NCI-H1436 treated with DMSO at 0.1 percent for 48 hours (cell line): ENCODE data around the gene OPCML.

Experiments used
- DNase-seq: peaks from one replicate; lab custom pipeline; 2025; lab: John Stamatoyannopoulos, UW

The OPCML gene

DNA sequence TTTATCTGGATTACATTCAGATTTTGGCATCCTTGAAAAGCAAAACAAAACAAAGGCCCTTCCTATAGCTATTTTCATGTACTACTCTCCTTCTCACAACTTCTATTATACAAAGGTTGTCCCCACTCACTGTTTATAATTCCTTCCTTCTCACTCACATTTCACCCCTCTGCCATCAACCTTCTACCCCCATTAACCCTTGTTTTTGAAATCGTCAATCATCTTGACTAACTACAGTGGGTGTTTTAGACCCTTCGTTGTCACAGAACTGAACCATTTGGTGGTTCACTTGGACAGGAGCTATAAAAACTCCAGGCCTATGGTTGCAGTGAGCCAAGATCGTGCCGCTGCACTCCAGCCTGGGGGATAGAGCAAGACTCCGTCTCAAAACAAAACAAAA is 639.4 kb downstream of the OPCML start:
- DNase-seq: no peak

DNA sequence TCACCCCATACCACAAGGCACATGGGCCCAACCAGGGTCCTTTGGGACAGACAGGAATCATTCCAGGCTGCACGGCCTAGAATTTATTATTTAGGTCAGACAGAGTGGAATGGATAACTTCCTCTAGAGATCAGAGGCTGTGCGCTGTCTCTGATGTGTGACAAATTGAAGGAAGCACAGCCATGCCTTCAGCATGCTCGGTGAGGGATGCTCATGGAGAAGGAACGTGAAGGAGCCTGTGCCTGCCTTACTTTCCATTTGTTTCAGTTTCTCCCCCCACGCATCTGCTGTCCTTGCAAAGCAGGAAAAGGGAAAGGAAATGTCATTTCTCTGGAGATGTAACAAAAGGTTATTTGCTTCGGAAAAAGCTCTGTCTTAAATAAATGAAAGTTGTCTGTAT is 644.1 kb downstream of the OPCML start:
- DNase-seq: no peak

DNA sequence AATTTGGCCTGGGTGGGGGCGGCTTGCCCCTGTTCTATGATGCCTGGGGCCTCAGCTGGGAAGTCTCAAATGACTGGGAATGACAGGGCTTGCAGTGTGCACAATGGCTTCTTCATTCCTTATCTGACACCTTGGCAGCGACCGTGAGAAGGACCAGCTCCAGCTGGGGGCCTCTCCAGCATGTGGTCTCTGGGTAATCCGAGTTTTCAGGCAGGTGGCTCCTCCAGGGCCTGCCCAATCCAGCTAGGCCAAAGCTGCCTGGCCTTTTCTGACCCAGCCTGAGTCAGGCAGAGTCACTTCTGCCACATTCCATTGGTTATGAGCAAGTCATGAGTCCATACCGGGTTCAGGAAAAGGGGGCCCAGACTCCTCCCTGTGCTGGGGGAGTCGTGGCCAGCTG is 646.0 kb downstream of the OPCML start:
- no peak for DNase-seq

DNA sequence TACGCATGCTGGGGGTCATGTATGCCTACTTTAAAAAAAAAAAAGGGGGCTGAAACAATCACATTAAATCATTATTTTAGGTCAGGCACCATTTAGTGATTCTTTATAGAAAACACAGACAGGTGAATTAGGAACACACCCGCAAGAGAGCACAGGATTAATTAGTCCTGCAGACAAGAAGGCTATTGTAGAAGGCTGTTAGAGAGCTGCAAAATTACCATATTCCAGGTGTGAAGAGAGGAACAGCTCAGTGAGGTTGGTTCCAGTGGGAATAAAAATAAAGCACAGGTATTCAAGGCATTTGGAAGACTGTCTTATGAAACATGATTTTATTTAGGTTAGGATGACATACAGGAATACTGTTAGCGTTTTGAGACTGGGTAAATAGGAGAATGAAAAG is 649.1 kb downstream of the OPCML start:
- no peak for DNase-seq

DNA sequence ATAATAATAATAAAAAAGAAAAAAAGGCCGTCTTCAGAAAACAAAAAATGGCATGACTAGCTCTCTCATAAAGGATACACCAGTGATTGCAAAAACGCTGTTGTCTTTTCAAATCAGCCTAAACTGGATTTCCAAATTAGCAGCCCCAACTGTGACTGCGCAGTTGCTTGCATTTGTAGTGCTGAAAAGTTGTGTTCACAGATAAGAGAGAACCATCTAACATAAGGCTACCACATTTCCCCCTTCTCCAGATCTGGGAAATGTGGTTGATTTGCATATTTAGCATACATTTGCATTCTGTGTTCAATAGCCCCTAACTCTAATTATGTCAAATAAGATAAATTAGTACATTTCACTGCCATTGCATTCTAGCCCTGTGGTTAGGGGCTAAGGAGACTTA is 650.7 kb downstream of the OPCML start:
- no peak for DNase-seq

DNA sequence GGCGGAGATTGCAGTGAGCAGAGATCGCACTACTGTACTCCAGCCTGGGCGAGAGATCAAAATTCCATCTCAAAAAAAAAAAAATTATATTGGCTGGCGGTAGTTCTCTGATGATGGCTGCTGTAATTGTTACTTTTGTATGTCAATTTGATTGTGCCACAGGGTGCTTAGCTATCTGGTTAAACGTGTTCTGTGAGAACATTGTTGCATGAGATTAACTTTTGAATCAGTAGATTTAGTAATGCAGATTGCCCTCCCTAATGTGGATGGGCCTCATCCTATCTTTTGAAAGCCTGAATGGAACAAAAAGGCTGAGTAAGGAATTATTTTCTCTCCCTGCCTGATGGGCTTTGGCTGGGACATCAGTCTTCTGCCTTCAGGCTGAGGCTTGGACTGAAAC is 654.2 kb downstream of the OPCML start:
- DNase-seq: no peak

DNA sequence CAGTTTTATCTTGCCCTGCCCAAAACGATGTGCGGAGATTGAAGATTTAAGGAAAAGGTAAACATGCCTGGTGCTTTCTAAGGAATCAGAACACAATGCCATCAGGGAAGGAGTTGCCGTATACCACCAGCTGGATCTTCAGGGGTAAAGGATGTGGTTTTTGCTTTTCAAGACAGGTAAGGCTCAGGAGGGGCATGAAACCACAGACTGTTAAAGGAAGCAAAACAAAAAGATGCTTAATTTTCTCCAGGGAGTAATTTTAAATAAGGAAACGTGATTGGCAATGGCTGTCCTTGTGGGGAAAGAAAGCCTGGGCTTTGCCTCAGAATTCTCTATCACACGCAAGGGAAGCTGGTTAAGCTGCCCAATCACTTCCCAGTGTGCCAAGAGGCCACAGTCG is 655.6 kb downstream of the OPCML start:
- no peak for DNase-seq

DNA sequence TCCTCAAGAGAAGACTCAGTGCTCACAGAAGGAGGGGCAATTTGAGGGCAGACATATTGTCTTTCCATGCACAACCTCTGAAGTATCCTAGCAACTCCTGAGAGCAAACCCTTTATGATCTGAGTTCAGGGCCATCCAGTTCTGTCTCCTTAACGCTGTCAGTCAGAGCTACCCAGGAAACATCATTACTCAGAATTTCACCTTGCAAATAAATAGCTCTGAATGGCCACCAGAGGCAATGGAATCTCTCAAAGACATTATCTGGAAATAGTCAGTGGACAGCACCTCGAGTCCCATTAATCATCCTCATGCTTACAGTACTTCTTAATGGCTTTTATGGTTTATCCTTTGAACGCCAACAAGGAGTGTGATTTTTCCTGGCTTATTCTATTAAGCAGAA is 656.1 kb downstream of the OPCML start:
- no peak for DNase-seq

DNA sequence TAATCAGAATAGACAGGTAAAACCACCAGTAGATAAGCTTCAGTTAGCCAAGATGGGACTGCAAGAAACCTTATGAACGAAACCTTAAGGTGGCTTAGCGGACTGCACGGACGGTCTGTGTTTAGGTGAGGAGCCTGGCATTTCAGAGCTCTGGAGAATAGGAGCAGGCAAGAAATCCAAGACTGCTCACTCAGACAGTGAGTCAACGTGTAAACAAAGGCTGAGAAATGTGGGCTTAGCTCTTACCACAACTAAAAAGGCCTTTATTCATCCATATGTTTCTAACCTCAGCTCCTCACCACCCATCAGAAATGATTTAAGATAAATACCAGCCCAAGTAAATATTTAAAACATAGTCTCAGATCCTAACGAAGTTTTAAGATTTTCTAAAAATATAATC is 657.7 kb downstream of the OPCML start:
- no peak for DNase-seq

DNA sequence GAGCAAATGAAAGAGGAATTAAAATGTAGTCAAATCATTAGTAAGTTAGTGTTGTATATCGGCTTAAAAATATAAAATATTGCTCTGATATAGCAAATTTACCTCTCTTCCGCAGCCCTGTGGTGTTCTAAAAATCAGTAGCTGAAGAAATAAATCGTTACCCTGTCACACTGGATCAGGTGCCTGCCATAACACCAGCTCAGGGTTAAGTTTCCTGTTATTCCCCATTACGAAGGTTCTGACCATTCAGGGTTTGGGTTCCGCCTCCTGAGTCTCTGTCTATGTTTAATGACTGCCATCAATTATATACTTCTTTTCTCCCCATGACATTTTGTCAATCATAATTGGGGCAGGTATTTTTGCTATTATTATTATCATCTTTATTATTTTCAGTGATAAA is 658.5 kb downstream of the OPCML start:
- DNase-seq: no peak

DNA sequence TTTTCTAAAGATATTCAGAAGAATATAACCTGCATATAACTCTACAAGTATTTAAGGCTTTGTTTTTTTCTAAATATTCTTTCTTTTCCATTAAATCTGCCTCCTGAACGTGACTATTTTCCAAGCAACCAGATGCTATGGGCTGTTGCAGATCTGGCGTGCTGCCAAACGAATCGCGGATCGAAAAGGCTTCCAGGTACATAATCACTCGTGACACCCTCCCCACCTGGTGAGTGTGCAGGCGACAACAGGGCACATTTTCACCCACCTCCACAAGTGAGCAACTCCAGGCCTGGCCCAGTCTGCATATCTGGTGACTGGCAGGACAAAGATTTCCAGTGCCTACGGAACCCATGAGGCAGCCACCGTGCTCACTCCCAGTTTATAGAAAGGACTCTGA is 660.1 kb downstream of the OPCML start:
- DNase-seq: no peak

DNA sequence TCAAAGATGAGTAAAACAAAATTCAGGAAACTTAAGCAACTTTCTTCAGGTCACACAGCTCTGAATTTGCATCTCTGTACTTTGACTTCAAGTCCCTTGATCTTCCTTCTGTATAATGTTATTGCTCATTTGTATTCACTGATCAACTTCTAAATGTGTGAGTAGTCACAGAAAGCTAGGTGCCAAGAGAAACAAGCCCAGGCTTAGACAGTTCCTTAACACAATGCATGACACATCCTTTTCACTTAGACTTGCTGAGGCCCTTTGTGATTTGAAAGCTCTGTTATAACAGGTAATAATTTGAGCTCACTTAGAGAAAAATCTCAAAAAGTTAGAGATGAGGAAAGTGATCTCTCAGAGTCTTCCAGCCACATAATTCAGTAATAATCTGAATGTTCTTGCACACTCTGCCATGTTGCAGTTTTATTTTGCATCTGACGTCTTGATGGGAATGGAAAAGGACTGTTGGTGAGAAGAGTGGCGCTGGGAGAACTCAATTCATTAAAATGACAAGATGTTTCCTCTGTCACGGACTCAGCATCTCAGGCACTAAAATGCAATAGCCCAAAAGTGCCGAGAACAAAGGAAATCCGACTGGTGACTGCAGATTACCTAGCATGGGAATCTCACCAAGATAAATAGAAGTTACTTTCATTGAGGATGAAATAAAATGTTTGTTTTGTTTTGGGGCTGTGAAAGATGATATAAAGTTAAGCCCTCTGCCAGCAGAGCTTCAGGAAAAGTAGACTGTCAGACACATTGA is 665.3 kb downstream of the OPCML start:
- DNase-seq: no peak

DNA sequence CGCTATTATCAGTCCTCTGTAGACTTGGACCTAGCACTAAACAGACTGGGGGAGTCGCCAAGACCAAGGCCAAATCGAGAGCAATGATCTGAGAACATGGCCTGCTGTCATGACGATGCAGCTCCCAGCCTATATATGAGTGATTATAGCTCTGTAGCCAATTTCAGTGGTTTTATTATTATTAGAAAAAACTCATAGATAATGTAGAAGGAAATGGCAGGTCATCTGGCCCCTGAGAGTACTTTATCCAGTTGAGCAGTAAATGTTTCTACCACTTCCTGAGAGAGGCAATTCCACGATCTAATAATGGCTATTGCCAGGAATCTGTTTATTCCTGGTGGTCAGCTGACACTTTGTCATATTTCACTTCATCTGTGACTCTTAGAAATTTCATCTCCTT is 666.7 kb downstream of the OPCML start:
- DNase-seq: no peak

DNA sequence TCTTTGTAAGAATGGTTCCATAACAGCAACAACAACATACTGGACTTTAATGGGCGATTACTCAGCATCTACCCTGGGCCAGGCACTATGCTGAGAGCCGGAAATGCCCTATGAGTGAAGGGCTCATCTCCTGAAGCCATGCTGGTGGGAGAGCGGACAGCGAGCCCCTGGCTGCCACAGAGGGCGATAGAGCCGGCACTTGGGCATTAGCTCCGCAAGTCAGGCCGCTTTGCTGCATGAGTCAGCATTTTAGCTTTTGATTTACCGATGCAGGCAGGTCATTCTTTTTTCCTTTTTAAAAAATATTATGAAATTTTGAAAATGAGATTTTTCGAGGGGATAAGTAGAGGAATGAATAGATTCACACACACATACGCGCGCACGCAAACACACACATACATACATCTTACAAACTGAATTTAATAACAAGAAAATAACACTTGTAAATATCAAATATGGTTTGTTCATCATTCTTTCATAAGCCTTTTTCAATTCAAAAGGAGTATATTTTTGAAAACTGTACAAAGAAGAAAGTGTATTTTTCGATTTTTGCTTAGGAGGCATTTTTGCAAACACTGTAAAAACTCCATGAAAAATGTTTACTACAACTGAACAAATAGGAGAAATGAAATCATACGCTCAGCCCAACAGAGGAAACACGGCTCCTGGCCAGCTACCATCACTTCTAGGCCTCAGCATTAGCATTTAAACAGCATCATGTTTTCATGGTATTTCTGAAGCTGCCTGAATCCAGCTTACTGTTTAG is 667.3 kb downstream of the OPCML start:
- DNase-seq: no peak

DNA sequence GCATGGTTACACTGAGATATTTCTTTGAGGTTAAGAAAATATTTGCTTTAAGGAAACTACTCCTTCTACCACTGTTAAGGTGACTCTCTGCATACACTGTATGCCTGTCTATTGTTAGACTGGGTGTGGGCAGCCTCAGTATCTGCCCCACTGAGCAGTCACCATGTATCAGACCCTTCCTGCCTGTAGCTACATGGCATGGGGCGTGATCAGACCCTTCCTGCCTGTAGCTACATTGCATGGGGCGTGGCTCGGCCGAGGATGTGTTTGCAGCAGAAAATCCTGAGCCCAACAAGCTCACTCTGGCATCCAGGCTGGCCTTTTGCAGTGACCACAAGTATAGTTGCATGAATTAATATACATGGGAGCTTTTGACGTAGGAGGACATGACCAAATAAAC is 669.4 kb downstream of the OPCML start:
- no peak for DNase-seq

DNA sequence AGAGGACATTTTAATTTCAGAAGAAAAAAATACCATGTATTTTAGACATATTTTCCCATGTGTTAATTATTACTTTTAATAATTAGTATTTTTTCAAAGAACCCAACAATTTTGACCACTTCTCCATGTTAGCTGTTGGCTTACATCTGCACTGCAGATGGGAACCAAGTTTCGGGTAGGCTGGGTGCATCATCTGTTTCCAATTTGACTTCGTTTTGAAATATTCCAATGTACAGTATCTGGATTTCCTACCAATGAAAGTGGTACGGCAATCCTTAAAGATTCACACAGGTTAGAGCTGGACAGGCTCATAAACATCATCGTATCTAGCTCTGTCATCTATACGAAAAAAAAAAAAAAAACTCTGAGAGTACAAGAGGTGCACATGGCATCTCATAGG is 670.2 kb downstream of the OPCML start:
- DNase-seq: no peak

DNA sequence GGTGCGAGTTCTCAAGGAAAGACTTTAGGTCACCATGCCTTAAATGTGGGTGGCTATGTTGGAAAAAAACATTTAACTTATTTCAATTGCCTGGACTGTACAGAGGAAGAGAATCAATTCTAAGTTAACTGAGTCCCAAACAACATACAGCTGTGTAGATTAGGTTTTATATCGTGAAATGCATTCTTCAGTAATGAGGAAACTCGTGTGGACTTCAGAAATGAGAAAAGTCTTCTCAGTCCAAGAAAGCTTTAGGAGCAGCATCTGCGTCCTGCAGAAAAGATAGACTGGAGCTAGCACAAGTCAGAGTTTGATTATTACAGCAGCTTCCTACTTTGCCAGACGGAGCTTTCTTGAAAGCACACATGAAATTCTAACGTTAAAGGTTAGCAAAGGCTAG is 673.0 kb downstream of the OPCML start:
- DNase-seq: no peak

DNA sequence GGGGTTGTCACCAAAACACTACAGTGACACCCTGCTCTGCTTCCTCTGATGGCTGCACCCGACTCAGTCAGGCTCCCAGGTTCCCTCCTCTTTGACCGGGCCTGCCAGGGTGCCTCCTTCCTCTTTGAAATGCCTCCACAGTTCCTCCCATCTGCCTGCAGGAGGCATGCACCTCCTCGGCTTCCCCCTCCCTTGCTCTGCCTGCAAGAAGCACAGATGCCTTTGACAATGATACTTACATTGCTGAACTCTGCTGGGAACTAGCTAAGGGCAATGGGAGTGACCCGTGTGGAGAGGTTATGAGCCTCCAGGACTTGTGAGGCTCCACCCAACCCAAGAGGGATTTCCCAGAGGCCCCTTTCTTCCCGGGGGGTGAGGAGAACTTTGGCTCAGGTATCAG is 674.1 kb downstream of the OPCML start:
- DNase-seq: no peak

DNA sequence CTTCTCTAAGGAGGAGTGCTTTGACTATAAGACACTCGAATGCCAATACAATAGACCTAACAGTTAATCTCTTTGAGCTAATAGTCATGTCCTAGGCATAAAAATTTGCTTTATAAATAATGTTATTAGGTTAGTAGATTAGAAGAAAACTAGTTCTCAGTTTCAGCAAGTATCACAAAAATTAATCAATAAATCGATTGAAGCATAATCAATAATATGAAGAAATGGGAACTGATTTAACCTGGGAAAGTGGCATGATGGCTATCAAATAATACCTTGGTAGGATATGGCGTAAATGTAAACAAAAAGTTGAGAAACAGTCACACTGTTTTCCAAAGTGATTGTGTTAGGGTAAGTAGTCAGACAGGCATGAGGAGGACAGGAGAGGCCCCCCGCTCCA is 676.3 kb downstream of the OPCML start:
- no peak for DNase-seq

DNA sequence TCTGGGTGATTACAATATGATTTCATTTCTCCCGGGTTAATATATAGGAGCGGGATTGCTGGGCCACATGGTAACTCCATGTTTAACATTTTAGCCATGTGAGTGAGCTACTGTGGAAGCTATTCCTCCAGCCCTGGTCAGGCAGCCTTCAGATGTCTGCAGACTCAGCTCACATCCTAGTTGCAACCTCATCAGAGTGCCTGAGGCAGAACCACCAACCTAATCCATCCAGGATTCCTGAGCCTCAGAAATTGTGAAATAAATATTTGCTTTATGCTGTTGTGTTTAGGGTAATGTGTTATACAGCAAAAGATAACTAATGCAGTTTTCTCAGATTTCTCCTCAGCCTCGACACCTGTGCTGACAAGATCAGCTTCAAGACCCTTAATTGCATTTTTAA is 676.8 kb downstream of the OPCML start:
- no peak for DNase-seq

DNA sequence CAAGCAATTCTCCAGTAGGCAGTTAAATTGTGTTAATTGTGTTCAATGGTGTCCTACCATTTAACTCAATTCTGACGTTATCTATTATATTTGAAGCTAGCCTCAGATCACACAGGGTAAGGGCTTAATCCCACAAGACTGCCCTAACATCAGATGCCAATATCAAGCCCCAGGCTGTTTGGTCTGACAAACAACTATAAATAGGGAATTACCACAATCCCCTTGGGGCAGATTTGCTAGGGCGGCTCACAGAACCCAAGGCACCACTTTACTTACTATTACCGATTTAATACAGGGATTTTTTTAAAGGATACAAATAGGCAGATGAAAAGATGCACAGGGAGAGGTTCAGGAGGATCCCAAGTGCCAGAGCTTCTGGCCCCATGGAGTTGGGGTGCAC is 678.4 kb downstream of the OPCML start:
- no peak for DNase-seq

DNA sequence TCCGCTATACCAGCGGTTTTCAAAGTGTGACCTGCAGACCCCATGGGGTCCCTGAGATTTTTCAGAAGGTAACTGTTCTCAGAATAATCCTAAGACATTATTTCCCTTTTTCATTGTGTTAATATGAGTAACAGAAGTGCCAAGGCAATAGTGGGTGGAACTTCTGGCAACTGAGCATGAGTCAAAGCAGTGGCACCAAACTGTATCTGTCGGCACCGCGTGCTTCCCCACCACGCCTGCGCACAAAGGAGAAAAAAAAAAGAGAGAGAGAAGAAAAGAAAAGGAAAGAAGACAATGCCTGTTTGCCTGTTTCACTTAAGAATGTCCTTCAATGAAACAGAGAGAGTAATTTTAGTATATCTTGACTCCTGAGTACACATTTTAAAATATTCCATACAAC is 679.9 kb downstream of the OPCML start:
- no peak for DNase-seq

DNA sequence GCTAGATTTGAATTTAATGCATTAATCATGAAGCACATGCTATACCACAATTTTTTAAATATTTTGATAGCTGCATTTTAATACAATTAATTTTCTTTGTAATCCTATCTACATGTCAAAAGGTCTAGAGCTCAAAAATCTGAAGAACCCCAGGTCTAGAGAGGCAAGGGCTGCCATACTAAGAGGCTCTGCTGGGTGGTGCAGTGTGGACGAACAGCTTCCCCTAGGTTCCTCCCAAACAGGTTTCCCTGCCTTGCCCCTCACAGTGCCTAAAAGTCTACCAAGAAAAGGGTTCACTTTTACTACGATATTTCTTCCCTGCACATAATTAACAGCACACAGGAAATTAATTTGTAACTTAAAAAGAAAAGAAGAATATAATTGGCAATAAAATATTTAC is 681.1 kb downstream of the OPCML start:
- no peak for DNase-seq

DNA sequence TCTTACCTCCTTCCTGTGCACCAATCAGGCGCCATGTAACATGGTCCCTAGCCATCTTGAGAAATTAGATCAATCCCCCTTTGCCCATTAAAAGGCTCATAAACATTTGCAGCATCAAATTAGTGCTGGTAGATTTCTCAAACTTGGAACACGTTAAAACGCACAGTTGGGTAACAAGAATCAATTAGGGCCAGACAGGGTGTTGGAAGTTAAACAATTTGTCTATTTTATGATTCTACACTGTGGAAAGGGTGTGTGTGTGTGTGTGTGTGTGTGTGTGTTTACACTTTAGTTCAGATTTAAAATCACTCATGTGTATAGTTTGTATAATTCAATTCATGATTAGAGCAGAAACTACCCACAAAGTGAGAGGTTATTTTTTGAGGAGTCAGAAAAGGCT is 682.0 kb downstream of the OPCML start:
- DNase-seq: no peak
